ENCODE data around the gene SEMG1.
A peak's percentile ranks its signal among the peaks of the same experiment; 100 is the strongest.

SEMG1 gene

GRCh38 chr20:45206725-45207124 lies at the start of gene SEMG1:
SEMG1 (plus strand) TSS chr20:45207033; CDS start chr20:45207054, 21 bp downstream.
- no peak for DNase-seq
- intact Hi-C loops (cut with DNase I) = no loop called here

- DNase-seq = no peak
Observed at GRCh38 chr20:45157962-45158361, 48.9 kb upstream of the SEMG1 start.

GRCh38 chr20:45163083-45163803 lies 43.6 kb upstream of the SEMG1 start:
- no peak for DNase-seq
- intact Hi-C loops (cut with DNase I) = no loop called here

More at GRCh38 chr20:45157962-45158361, 48.9 kb upstream of the SEMG1 start:
- intact Hi-C loops (cut with DNase I) = no loop called here

GRCh38 chr20:45164906-45165305 lies 41.9 kb upstream of the SEMG1 start:
- intact Hi-C loops (cut with DNase I) = no loop called here
- DNase-seq = no peak

GRCh38 chr20:45173522-45173921 lies 33.3 kb upstream of the SEMG1 start:
- intact Hi-C loops (cut with DNase I) = no loop called here
- no peak for DNase-seq

GRCh38 chr20:45174434-45175364 lies 32.1 kb upstream of the SEMG1 start, which contains the start of gene PI3:
PI3 (plus strand) TSS chr20:45174902; CDS start chr20:45174923, 21 bp downstream.
- no peak for DNase-seq
- intact Hi-C loops (cut with DNase I) = no loop called here

- intact Hi-C loops (cut with DNase I) = no loop called here
Observed at GRCh38 chr20:45176526-45177267, 30.1 kb upstream of the SEMG1 start.

GRCh38 chr20:45179166-45179565 lies 27.7 kb upstream of the SEMG1 start:
- intact Hi-C loops (cut with DNase I) = no loop called here
- no peak for DNase-seq

More at GRCh38 chr20:45176526-45177267, 30.1 kb upstream of the SEMG1 start:
- no peak for DNase-seq

GRCh38 chr20:45181639-45182038 lies 25.2 kb upstream of the SEMG1 start:
- no peak for DNase-seq
- intact Hi-C loops (cut with DNase I) = no loop called here

- DNase-seq = no peak
- intact Hi-C loops (cut with DNase I) = no loop called here
Observed at GRCh38 chr20:45183084-45183483, 23.7 kb upstream of the SEMG1 start.

- no peak for DNase-seq
- intact Hi-C loops (cut with DNase I) = no loop called here
Observed at GRCh38 chr20:45187693-45188092, 19.1 kb upstream of the SEMG1 start.

- intact Hi-C loops (cut with DNase I) = no loop called here
Observed at GRCh38 chr20:45189067-45189609, 17.7 kb upstream of the SEMG1 start.

GRCh38 chr20:45189861-45190260 lies 17.0 kb upstream of the SEMG1 start:
- intact Hi-C loops (cut with DNase I) = no loop called here
- DNase-seq = no peak

More at GRCh38 chr20:45189067-45189609, 17.7 kb upstream of the SEMG1 start:
- DNase-seq = peak in 2 of 10 donors; percentile 53 to 69

- peak in 4 of 10 donors; percentile 14 to 77 (median 40) for DNase-seq
- intact Hi-C loops (cut with DNase I) = no loop called here
Observed at GRCh38 chr20:45191926-45192325, 14.9 kb upstream of the SEMG1 start.

- peak in 2 of 10 donors; percentile 8 to 14 for DNase-seq
- intact Hi-C loops (cut with DNase I) = no loop called here
Observed at GRCh38 chr20:45193331-45193730, 13.5 kb upstream of the SEMG1 start.

GRCh38 chr20:45209924-45210323 lies 3.1 kb downstream of the SEMG1 start:
- no peak for DNase-seq
- intact Hi-C loops (cut with DNase I) = no loop called here

GRCh38 chr20:45211569-45212474 lies 5.0 kb downstream of the SEMG1 start:
- intact Hi-C loops (cut with DNase I) = no loop called here
- no peak for DNase-seq

GRCh38 chr20:45212836-45213235 lies 6.0 kb downstream of the SEMG1 start:
- intact Hi-C loops (cut with DNase I) = no loop called here
- no peak for DNase-seq

GRCh38 chr20:45218124-45218523 lies 11.3 kb downstream of the SEMG1 start:
- intact Hi-C loops (cut with DNase I) = no loop called here

More at GRCh38 chr20:45218124-45218523, 11.3 kb downstream of the SEMG1 start:
- DNase-seq = no peak

Data from posterior cingulate gyrus (tissue), 11 donors.